Stimulated activated CD4-positive, alpha-beta T cell treated with anti-CD3 and anti-CD28 coated beads, Interleukin-2, amount 100 ng/mL, for 48 hours (primary cell): ENCODE results near the gene GPER1.

Source experiments
- DNase-seq, 2 donors: peaks; one replicate each; pipeline ENCODE4 v3.0.0-alpha.2; 2020

GPER1 gene

GRCh38 chr7:1091644-1092027 is 3.7 kb downstream of the GPER1 start:
- DNase-seq: no peak

DNA sequence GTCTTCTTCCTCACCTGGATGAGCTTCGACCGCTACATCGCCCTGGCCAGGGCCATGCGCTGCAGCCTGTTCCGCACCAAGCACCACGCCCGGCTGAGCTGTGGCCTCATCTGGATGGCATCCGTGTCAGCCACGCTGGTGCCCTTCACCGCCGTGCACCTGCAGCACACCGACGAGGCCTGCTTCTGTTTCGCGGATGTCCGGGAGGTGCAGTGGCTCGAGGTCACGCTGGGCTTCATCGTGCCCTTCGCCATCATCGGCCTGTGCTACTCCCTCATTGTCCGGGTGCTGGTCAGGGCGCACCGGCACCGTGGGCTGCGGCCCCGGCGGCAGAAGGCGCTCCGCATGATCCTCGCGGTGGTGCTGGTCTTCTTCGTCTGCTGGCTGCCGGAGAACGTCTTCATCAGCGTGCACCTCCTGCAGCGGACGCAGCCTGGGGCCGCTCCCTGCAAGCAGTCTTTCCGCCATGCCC is 4.3 kb downstream of the GPER1 start:
- DNase-seq: no peak

- no peak for DNase-seq
Measured at GRCh38 chr7:1092806-1093501, 5.0 kb downstream of the GPER1 start.

- no peak for DNase-seq
Measured at GRCh38 chr7:1093502-1093843, 5.6 kb downstream of the GPER1 start.

DNA sequence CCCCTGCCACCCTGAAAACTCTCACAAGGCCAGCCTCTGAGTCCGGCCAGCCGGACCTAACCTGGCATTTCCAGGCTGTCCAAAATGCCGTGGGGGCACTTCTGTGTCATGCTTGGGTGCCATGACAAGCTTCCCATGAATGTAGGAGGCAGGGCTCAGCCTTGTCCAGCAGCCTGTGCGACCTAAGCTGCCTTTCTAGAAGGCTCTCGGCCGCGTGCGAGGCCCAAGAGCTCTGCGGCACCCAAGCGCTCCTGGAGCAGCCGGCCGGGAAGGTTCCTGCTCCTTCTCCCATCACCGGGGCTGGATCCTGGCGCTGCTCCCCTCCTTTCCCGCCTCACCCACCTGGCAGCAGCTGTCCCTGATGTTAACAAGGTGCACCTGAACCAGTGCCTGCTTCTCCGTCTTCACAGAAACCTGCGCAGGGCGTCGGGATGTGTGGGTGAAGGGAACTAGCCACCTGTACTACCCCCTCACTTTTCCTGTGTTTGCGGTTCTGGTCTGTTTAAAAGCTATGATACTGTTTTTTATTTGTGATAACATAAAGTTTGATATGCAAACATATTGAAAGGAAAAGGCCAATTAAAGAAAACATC is 6.1 kb downstream of the GPER1 start:
- DNase-seq: no peak

DNA sequence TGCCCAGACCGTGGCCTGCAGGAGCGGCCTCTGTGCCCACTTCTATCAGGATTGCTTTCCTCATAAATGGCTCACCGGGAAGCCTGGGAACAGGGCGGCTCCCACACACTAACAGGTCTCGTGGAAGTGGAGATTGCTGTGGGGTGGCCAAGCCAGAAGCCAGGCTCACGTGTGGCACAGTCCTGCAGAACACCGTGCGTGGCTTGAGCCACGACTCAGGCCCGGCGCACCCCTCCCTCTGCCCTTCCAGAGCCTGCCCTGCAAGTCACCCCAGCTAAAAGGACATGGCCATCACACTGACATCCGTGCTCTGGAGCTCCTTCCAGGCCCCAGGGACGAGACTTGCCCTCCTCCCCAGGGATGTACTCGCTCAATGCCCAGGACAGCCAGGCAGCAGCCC is 7.0 kb downstream of the GPER1 start:
- DNase-seq: no peak

DNA sequence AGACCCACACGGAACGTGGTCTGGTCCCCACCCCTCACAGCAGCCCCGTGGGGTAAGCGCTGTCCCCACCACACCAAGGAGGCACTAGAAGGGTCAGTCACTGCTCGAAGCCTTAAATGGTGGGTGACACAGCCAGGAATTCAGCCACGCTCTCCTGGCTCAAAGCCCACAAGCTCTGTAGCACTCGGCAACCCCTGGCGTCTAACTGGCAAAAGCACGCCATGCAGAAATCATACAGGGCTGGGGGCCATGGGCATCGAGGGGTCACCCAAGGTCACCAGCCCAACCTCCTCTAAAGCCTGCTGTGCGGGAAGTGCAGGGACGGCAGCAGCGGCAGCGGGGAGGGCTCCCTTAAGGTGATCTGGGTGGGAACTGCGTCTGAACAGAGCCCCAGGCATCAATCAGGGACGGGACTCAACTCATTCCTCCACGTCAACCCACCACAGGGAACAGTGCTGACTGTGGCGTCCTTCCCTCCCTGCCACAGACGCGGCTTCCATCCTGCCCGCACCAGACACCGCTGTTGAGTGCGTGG is 7.8 kb downstream of the GPER1 start:
- DNase-seq: no peak

DNA sequence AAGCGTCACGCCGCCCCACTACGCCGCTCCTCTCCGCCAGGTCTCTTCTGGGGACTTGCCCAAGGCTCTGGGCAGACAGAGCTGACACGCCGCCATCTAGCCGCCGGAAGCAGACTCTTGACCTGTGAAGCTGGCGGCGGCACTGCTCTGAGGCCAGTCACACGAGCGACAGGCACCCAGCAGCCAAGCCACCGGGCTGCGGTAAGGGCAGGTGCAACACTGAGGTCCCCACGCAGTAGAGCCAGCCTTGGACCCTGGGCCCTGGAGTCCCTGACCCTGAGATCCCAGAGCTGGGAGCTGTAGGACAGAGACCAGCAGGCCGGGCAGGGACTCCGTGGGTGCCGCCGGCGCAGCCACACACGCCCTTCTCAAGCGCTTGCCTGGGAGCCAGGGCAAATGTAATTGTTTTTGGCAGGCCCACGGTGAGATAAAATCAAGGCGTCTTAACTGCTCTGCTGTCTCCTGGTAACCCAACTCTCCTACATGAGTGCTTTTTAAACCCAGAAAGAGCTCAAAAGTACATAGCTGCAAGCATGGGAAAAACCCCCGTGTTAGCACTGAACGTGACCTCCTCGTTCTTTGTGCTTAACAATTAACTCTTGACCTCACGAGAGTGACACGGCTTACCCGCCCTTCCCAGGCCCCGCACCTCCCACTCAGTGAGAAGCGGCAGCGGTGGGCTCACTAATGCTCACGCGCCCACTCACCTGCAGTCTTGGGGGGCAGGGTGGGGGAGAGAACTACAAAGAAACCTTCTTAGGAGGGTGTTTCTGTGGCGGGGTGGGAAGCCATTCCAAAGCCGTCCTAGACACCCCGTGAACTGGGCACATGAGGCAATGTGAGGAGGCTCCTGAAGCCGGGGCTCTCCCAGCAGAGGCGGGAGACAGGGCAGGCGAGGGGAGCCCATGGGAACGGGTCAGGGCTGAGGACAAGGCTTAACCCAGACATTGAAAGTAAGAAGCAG is 8.5 kb downstream of the GPER1 start:
- DNase-seq: no peak

DNA sequence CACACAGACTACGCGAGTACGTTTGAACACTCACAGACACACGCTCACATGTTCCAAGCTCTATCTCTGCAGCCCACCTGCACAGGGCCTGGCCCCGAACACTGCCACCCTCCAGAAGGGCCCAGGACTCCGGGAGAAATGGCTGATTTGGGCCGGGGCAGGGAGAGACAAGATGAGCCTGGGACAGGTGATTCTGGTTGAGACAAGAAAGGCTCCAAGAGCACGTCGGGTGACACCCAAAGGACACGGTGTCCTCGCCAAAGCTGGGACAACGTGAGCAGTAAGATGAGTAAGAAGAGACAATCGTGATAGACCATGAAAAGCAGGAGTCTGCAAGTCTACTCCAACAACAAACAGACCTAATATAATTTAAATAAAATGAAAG is 9.2 kb downstream of the GPER1 start:
- no peak for DNase-seq

- DNase-seq: no peak
Measured at GRCh38 chr7:1098243-1099153, 10.6 kb downstream of the GPER1 start.

GRCh38 chr7:1099154-1099542 is 11.2 kb downstream of the GPER1 start:
- DNase-seq: no peak

DNA sequence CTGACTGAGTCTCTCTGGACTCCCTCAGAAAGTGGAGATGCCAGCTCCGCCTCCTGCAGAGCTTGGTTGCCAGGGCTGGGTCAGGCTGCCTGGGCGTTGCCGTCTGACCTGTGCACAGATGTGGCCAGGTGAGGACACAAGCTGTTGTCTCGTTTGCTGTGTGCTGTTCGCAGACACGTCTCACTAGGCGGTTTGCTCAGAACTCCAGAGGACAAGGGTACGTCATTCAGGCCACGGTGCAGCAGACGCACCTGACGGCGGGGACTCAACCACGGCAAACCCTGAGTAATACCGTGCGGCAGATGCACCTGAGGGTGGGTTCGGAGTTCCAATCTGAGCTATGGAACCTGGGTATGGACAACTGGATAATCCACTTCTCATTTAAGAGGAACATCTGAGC is 11.7 kb downstream of the GPER1 start:
- no peak for DNase-seq

DNA sequence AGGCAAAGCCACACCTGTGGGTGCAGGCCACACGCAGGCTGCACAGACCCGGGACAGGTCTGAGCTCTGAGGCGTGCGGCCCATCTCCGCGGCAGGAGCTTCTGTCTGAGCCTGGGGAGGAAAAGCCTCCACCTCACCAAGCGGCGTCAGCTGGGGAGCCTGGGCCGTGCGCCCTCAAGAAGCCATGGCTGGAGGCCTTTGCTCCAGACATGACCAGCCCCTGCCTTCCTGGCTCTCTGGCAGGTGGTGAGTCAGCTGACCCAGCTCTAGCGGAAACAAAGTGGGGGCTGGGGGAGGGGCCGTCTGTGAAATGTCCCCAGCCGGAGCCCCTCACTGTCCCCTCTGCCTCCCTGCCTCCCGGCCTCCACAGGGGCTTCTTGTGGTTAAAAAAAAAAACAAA is 12.5 kb downstream of the GPER1 start:
- DNase-seq: no peak

DNA sequence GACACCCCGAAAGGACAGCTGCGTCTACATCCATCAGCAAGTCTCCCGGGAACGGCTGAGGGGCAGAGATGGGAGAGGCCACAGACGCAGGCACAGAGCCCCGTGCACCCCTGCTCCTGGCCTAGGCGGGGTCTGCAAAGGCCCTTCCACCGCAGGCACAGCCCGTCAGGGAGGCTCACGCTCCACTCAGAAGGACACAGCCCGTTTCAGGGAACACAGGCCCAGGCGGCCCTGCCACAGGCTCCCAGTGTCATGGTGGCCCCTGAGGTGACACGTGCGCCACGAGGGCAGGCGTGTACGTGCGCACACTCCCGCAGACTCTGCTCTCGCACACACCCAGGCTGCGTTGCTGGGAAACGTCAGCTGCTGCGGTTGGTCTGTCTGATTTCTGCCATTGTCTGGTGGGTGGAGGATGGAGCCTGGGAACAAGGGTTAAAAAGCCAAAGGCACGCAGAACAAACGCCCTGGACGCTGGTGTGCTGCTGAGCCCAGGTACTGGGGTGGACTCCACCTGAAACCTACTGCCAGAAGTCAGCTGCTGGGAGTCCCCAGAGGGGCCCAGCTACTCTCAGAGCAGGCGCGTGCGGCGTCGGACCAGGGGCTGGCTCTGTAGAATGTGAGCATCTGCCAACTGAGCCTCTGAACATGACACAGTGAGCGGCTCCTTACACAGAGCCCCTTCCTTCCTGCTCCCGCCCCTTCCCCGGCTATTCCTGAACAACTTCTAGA is 13.1 kb downstream of the GPER1 start:
- no peak for DNase-seq

GRCh38 chr7:1101563-1102431 is 13.9 kb downstream of the GPER1 start:
- DNase-seq: no peak

GRCh38 chr7:1103009-1103788 is 15.3 kb downstream of the GPER1 start:
- peak in 1 of 2 donors; percentile 30 for DNase-seq

- no peak for DNase-seq
Measured at GRCh38 chr7:1103789-1104515, 16.0 kb downstream of the GPER1 start.

DNA sequence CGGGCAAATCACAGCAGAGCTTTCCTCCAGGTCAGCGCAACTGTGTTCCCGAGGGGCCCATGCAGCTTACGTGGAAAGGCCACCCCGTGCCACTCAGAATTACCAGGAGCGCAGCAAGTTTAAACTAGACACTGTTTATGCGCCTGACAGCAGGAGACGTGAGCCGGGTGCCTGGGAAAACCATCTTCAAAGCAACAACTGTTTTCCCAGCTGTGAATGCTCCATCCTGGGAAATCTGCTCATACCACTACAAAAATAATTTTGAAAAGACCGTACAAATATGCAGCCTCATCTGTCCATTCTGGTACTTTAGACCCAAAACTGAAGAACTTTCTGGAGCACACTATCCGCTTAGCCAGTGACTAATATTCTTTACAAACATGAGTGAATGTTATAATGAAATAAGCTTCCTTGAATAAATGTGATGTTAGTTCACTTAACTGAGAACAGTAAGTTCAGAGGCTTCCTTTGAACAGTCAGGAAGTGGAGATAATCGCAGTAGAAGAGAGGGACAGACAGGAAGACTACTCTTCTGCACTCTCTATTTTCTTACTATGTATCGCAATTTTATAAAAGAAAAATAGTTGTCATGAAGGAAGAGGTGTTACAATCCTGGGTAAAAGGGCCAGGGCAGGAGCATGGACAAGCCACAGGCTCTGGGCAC is 16.7 kb downstream of the GPER1 start:
- DNase-seq: no peak

DNA sequence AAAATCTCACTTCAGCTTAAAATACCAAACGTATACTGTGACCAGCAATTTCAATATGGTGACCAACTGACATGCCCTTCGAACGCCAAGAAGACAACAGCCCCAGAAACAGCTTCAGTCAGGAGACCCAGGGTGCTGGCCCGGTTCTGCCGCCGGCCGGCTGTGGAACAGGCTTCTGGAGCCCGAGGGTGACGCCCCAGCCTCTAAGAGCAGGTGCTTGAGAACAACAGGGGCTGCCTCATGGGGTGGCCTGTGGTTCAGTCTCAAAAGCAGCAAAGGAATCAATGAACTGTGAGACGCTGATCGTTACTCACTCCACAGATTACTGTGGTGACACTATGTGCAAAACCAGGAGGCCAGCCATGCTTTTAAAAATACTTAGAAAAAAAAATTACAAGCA is 17.3 kb downstream of the GPER1 start:
- no peak for DNase-seq
